HepG2 (cell line): Measurements from ENCODE around the gene BFSP1. TPM values are rescaled to one million over a fixed set of nuclear protein-coding genes. Genes with fewer than 3 reads are reported as not detected.

Experiments
- BCL3 ChIP-seq: sonication (generic); formaldehyde crosslinking; IDR thresholded peaks from 2 replicates; pipeline ENCODE4 v1.5.1; 2020; ENCODE audit warnings: mild to moderate bottlenecking, missing genetic modification reagents, moderate library complexity
- ELF1 ChIP-seq: sonication (generic); formaldehyde crosslinking; IDR thresholded peaks from 2 replicates; pipeline ENCODE4 v1.4.0; 2020; ENCODE audit warnings: missing genetic modification reagents
- EZH2 ChIP-seq: conservative IDR thresholded peaks from 2 replicates; pipeline ENCODE4 v1.6.1; 2012; ENCODE audit warnings: mild to moderate bottlenecking, low read depth, low read length, moderate library complexity
- FIP1L1 ChIP-seq: fragments of 200-400 bp; formaldehyde crosslinking; IDR thresholded peaks from 2 replicates; pipeline ENCODE4 v1.6.1; 2018; ENCODE audit warnings: low read depth, mild to moderate bottlenecking, low read length, moderate library complexity, borderline replicate concordance; ENCODE audit not compliant: insufficient read depth
- FOSL1 ChIP-seq: sonication (generic); formaldehyde crosslinking; IDR thresholded peaks from 2 replicates; pipeline ENCODE4 v1.9.0; 2021; ENCODE audit warnings: missing genetic modification reagents, borderline replicate concordance
- IRF2 ChIP-seq: IDR thresholded peaks from 2 replicates; pipeline ENCODE4 v1.6.1; 2018; ENCODE audit warnings: missing genetic modification reagents, missing compliant biosample characterization
- SALL1 ChIP-seq: sonication (generic); formaldehyde crosslinking; IDR thresholded peaks from 2 replicates; pipeline ENCODE4 v1.8.0; 2022; ENCODE audit warnings: mild to moderate bottlenecking, missing genetic modification reagents
- SP5 ChIP-seq: IDR thresholded peaks from 2 replicates; pipeline ENCODE4 v1.6.1; 2016; ENCODE audit warnings: low read depth, borderline replicate concordance
- STAG1 ChIP-seq: sonication (generic); formaldehyde crosslinking; IDR thresholded peaks from 2 replicates; pipeline ENCODE4 v1.4.0; 2020; ENCODE audit warnings: missing genetic modification reagents
- TEF ChIP-seq: sonication (generic); formaldehyde crosslinking; IDR thresholded peaks from 2 replicates; pipeline ENCODE4 v1.5.0; 2020; ENCODE audit warnings: missing genetic modification reagents
- TFDP1 ChIP-seq: IDR thresholded peaks from 2 replicates; pipeline ENCODE4 v1.6.1; 2016; ENCODE audit warnings: missing compliant biosample characterization, missing genetic modification reagents, borderline replicate concordance
- TMF1 ChIP-seq: sonication (generic); formaldehyde crosslinking; IDR thresholded peaks from 2 replicates; pipeline ENCODE4 v1.8.1; 2022; ENCODE audit warnings: low read depth, missing genetic modification reagents
- XBP1 ChIP-seq: sonication (generic); formaldehyde crosslinking; IDR thresholded peaks from 2 replicates; pipeline ENCODE4 v1.5.0; 2020; ENCODE audit warnings: missing genetic modification reagents
- ZBTB7A ChIP-seq: sonication (generic); formaldehyde crosslinking; IDR thresholded peaks from 2 replicates; pipeline ENCODE4 v1.8.0; 2022; ENCODE audit warnings: mild to moderate bottlenecking, missing genetic modification reagents
- ZNF292 ChIP-seq: sonication (generic); formaldehyde crosslinking; IDR thresholded peaks from 2 replicates; pipeline ENCODE4 v1.8.1; 2022; ENCODE audit warnings: mild to moderate bottlenecking, low read depth, missing genetic modification reagents, borderline replicate concordance
- ZNF3 ChIP-seq: IDR thresholded peaks from 2 replicates; pipeline ENCODE4 v1.7.0; 2017; ENCODE audit warnings: inconsistent platforms
- ZNF331 ChIP-seq: sonication (generic); formaldehyde crosslinking; IDR thresholded peaks from 2 replicates; pipeline ENCODE4 v1.4.0; 2020; ENCODE audit warnings: missing genetic modification reagents
- ZNF350 ChIP-seq: sonication (generic); formaldehyde crosslinking; IDR thresholded peaks from 2 replicates; pipeline ENCODE4 v1.4.0; 2020; ENCODE audit warnings: mild to moderate bottlenecking, low read depth, missing genetic modification reagents, borderline replicate concordance
- ZNF609 ChIP-seq: sonication (generic); formaldehyde crosslinking; IDR thresholded peaks from 2 replicates; pipeline ENCODE4 v1.4.0; 2020; ENCODE audit warnings: mild to moderate bottlenecking, missing genetic modification reagents, borderline replicate concordance
- ZNF747 ChIP-seq: sonication (generic); formaldehyde crosslinking; IDR thresholded peaks from 2 replicates; pipeline ENCODE4 v1.8.1; 2023; ENCODE audit warnings: missing genetic modification reagents, mild to moderate bottlenecking, borderline replicate concordance
- polyA plus RNA-seq, 8 experiments: library from polyadenylated mRNA; depleted of rRNA in 3 of 8; stranded (reverse) in 7 of 8; unstranded in 1 of 8; fragments of >200 nt; fragmentation: Illumina TruSeq in 4 of 8; extraction: Trizol in 4 of 8; gene quantifications; 2 replicates each; pipeline versions ENCODE4 v1.2.1 to v1.2.3, GENCODE V29; 2011 to 2016; ENCODE audit warnings: low read depth in 4 of 8, missing spikeins in 1 of 8, mixed read lengths in 1 of 8; ENCODE audit not compliant: insufficient read depth in 1 of 8
- total RNA-seq, 5 experiments: library from RNA; depleted of rRNA; stranded (reverse); fragments of >200 nt; fragmentation: Illumina TruSeq; extraction: Trizol; gene quantifications; 2 replicates each; pipeline ENCODE4 v1.2.3, GENCODE V29; 2016; ENCODE audit warnings: low read depth in 1 of 5
- TF ChIP-seq, protein P1 (sequence below): sonication (generic); formaldehyde crosslinking; IDR thresholded peaks from 2 replicates; pipeline ENCODE4 v1.5.1; 2020; ENCODE audit warnings: missing genetic modification reagents, mild to moderate bottlenecking, borderline replicate concordance

BFSP1 gene
- total and polyA plus RNA-seq, 2 of the 13 experiments (the other 11 are each of a cell fraction or from before 2014, with no cell fraction given) = 0.22 to 0.26 TPM

DNA sequence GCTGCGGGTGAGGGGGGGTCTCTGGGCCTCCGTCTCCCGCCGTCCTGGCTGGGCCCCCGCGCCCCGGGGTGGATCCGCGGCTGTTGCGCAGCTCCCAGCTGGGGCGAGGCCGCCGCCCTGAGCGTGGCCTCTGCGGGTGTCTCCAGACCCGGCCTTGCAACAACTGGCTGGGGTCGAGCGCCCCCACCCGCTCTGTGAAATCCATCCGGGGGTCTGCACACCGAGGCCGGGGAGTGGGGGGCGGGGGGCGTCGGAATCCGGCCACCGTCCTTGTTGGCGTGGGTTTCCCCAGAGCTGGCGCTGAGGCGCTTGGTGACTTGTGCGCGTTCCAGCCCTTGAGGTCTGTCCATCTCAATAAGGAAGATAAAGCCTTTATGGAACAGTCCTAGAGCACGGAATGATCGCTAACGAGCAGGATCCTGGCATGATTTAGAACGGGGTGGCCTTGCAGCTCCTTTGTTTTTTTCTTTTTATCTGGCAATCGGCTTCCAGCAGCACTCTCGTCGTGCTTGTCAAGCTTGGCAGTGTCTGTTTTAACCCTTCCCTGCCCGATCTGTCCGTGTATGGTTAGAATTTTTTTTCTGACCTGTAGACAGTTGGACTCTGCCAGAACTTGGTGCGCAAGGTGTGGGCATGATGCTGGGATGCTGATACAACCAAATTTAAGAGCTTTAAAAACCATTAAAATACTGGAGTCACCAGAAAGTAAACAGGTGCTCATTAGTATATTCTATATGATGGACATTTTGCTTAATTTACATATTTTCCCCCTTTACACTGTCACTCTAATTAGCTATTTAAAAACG is 39.4 kb upstream of the BFSP1 start (continued):
- TF ChIP-seq ZNF609 (CRISPR knock-in tag) = no peak
- TF ChIP-seq SP5 (CRISPR knock-in tag) = 0 out of 2 replicates have a peak, but pooled peaks have one; percentile 8
- TF ChIP-seq TEF (CRISPR knock-in tag) = no peak
- TF ChIP-seq, protein P1, sequence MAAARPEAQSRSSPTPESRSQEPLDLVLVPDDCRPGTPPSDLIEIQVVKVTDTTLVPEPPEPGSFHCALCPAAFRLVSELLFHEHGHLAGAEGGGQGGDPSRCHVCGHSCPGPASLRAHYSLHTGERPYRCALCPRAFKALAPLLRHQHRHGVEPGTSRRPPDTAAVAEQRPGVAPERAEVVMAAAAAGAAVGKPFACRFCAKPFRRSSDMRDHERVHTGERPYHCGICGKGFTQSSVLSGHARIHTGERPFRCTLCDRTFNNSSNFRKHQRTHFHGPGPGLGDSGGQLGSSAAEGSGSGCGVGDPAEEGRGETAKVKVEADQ = no peak
- TF ChIP-seq STAG1 (CRISPR knock-in tag) = peak; percentile 25; the same call in 1 of the 2 replicates
- no peak for TF ChIP-seq EZH2
- no peak for TF ChIP-seq ZNF331 (CRISPR knock-in tag)
- no peak for TF ChIP-seq FOSL1
- TF ChIP-seq ZNF747 (CRISPR knock-in tag) = peak; percentile 45; the same call in 1 of the 2 replicates
- no peak; the same call in 1 of the 2 replicates for TF ChIP-seq TMF1
- TF ChIP-seq XBP1 = no peak
- TF ChIP-seq FIP1L1 = no peak
- TF ChIP-seq ZNF350 (CRISPR knock-in tag) = 0 out of 2 replicates have a peak, but pooled peaks have one; percentile 4
- TF ChIP-seq ZBTB7A = peak; percentile 98
- no peak for TF ChIP-seq ZNF3 (CRISPR knock-in tag)
- TF ChIP-seq SALL1 (CRISPR knock-in tag) = no peak
- TF ChIP-seq IRF2 (CRISPR knock-in tag) = no peak
- TF ChIP-seq BCL3 (CRISPR knock-in tag) = 0 out of 2 replicates have a peak, but pooled peaks have one; percentile 41
- TF ChIP-seq TFDP1 = no peak
- TF ChIP-seq ZNF292 (CRISPR knock-in tag) = no peak
- TF ChIP-seq ELF1 (CRISPR knock-in tag) = 0 out of 2 replicates have a peak, but pooled peaks have one; percentile 16
